ENCODE results near the gene HMGXB4. TPM values are rescaled to one million over a fixed set of nuclear protein-coding genes. Genes with fewer than 3 reads are reported as not detected.

HMGXB4 gene
- total RNA-seq, 1 donor from 2014 or later: 32.7 TPM

DNA sequence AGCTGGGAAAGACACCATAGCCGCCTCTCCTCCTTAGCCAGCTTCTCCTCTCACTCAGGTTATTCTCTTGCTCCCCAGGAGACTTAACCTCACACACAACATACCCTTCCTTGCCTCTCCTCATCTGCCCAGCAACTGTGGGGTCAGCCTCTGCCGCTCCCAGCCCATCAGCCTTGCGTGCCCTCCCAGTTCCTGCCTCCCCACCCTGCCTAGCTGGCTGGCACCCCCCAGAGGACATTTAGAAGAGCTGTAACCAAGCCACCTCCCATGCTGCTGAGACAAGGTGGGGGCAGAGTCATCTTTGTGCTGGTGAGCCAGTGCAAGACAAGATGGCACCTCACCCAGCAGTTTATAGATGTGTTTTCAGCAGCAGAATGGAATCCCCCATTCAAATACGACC, 80.6 kb downstream of the HMGXB4 start:
- no peak for DNase-seq (ENCODE audit: extremely low spot score, unreplicated experiment)
- Mint-ChIP-seq H3K9me3 (no peaks in the 10 kb centered on the region), H3K4me1 (ENCODE audit: unreplicated experiment) (peaks cover 5% of the 10 kb centered on the region), H3K27me3 (no peaks in the 10 kb centered on the region), H3K27ac (no peak overlapping the region), H3K4me3 (no peak overlapping the region), H3K36me3 (peaks cover 9% of the 10 kb centered on the region)
- TF ChIP-seq, protein P1, sequence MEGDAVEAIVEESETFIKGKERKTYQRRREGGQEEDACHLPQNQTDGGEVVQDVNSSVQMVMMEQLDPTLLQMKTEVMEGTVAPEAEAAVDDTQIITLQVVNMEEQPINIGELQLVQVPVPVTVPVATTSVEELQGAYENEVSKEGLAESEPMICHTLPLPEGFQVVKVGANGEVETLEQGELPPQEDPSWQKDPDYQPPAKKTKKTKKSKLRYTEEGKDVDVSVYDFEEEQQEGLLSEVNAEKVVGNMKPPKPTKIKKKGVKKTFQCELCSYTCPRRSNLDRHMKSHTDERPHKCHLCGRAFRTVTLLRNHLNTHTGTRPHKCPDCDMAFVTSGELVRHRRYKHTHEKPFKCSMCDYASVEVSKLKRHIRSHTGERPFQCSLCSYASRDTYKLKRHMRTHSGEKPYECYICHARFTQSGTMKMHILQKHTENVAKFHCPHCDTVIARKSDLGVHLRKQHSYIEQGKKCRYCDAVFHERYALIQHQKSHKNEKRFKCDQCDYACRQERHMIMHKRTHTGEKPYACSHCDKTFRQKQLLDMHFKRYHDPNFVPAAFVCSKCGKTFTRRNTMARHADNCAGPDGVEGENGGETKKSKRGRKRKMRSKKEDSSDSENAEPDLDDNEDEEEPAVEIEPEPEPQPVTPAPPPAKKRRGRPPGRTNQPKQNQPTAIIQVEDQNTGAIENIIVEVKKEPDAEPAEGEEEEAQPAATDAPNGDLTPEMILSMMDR (conservative IDR thresholded peaks at IDR 0.05): no peak

DNA sequence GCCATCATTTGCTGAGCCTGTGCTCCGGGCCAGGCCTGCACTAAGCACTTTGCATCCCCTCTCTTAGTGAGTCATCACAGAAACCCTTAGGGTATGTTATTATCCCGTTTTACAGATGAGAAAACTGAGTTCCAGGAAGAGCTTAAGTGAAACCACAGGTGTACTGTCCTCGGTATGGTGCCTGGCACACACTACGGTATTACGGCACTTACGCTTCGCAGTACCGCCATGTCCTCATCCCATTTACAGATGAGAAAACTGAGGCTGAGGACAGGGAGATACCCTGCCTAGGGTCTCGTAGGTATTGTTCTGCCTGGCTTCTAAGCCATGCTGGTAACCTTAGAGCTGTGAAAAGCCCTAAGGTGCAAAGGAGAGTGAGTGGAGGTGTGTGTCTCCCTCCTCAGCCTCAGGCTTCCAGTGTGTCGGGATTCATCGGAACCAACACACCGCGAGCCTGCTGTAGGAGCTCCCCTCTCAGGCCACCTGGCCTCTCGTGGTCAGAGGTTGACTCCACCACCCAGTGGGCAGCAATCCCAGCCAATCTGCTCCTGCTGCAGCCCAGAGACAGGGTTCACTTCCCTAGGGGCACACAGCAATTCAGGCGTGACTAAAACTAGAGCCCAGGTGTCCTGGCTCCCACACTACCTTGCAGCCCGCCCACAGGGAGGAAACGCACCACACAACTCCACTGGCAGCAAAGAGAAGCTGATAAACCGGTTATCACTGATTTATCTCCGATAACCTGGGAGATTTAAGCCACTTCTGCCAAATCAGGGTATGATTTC, 84.0 kb downstream of the HMGXB4 start:
- Mint-ChIP-seq H3K9me3 (no peaks in the 10 kb centered on the region), H3K4me3 (no peak overlapping the region), H3K4me1 (ENCODE audit: unreplicated experiment) (no peaks in the 10 kb centered on the region), H3K27me3 (no peaks in the 10 kb centered on the region), H3K36me3 (peaks cover 9% of the 10 kb centered on the region), H3K27ac (no peak overlapping the region)
- DNase-seq (ENCODE audit: extremely low spot score, unreplicated experiment): no peak
- TF ChIP-seq, protein P1 (conservative IDR thresholded peaks at IDR 0.05): no peak

DNA sequence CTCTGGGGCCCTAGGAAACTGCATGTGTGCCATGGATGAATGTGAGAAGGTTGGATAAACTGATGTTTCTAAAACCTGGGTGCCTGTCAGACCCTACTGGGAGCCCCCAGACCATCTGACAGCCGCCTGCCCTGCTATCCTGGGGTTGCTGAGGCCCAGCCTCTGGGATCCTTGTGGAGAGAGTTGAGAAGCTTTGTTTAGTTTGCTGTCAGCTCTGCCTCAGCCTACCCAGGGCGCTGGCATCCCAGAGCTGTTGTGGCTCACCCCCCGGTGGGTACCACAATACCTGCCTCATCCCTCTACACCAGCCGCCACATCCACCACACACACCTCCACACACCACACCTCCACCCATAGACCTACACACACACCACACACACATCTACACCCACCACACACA, 85.1 kb downstream of the HMGXB4 start:
- Mint-ChIP-seq H3K4me1 (ENCODE audit: unreplicated experiment) (no peaks in the 10 kb centered on the region), H3K27ac (no peak overlapping the region), H3K36me3 (peaks cover 9% of the 10 kb centered on the region), H3K9me3 (no peaks in the 10 kb centered on the region), H3K4me3 (no peak overlapping the region), H3K27me3 (no peaks in the 10 kb centered on the region)
- TF ChIP-seq, protein P1 (conservative IDR thresholded peaks at IDR 0.05): no peak
- no peak for DNase-seq (ENCODE audit: extremely low spot score, unreplicated experiment)

DNA sequence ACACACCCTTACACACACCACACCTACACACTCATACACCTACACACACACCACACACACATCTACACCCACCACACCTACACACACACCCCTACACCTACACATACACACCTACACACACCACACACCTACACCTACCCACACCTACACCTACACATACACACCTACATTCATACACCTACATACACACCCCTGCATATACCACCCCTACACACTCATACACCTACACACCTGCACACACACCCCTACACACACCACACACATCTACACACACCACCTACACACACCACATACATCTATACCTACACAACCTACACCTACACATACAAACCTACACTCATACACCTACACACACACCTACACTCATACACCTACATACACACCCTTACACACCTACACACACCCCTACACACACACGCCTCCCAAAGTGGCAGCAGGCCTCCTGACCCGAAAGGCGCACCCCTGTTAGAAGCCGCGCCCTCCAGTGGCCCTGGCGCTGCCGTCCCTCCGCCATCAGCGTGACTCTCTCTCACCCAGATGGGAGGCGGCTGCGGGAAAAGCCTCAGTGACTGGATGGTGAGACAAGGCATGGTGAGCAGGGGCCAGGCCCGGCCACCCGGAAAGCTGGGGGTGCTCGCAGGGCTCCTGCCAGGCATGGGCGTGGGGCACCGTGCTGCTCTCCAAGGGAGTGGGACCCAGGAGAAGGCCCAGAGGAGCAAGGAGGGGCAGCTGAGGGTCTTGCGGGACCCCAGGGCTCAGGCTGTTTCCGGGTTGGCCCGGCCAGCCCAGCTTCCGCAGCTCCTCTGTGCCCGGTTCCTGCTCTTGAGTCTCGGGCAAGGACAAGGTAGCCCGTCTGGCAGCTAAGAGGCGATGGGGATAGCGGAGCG, 86.6 kb downstream of the HMGXB4 start:
- H3K4me3 Mint-ChIP-seq: no peak overlapping the region
- TF ChIP-seq, protein P1 (conservative IDR thresholded peaks at IDR 0.05): no peak
- no peak for DNase-seq (ENCODE audit: extremely low spot score, unreplicated experiment)
- H3K27ac Mint-ChIP-seq: no peak overlapping the region
- H3K9me3 Mint-ChIP-seq: no peaks in the 10 kb centered on the region
- H3K27me3 Mint-ChIP-seq: no peaks in the 10 kb centered on the region
- H3K36me3 Mint-ChIP-seq: peaks cover 9% of the 10 kb centered on the region
- H3K4me1 Mint-ChIP-seq (ENCODE audit: unreplicated experiment): no peaks in the 10 kb centered on the region

DNA sequence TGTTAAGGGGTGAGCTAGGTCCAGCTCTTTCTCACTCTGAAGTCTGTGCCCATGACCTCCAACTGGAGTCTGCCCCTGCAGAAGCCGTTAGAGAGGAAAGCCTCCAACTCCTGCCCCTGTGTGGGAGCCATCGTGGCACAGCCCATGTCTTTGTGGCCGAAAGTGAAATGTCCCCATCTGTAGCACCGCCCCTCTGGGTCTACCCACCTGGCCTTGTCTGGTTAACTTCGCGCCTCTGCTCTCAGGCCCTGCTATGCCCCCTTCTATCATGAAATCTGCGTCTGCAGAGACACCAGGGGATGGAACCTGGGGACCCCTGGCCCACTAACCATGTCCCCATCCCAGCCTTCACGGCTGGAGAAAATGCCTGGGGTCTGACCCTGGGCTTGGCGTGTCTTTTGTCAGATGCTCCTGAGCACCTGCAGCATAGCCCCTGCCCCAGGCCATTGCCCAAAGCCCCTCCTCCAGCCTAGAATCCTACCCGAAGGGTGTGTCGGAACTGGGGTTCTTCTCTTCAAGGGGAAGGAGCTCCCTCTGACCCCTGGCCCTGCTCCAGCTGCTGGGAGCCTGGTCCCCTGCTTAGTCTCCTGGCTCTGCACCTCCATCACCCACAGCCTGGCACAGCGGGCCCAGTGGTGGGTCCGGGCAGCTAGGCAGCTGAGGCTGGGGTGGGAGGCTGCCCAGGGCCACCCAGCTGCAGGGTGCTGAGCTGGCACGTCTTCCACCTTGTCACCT, 87.8 kb downstream of the HMGXB4 start:
- DNase-seq (ENCODE audit: extremely low spot score, unreplicated experiment): no peak
- TF ChIP-seq, protein P1 (conservative IDR thresholded peaks at IDR 0.05): no peak
- no peaks in the 10 kb centered on the region for H3K9me3 Mint-ChIP-seq
- no peaks in the 10 kb centered on the region for H3K27me3 Mint-ChIP-seq
- H3K27ac Mint-ChIP-seq: no peak overlapping the region
- no peak overlapping the region for H3K4me3 Mint-ChIP-seq
- peaks cover 5% of the 10 kb centered on the region for H3K4me1 Mint-ChIP-seq (ENCODE audit: unreplicated experiment)
- peaks cover 5% of the 10 kb centered on the region for H3K36me3 Mint-ChIP-seq

Measured in type B pancreatic cell (in vitro differentiated cells).